Activated CD8-positive, alpha-beta memory T cell treated with anti-CD3 and anti-CD28 coated beads, Interleukin-2, amount 50 U/mL, for 24 hours (primary cell): ENCODE results near the gene VPS8.

ENCODE experiments used
- DNase-seq: peaks from one replicate; pipeline ENCODE4 v3.0.0-alpha.2; 2020; ENCODE audit errors: extremely low read depth

Gene VPS8

DNA sequence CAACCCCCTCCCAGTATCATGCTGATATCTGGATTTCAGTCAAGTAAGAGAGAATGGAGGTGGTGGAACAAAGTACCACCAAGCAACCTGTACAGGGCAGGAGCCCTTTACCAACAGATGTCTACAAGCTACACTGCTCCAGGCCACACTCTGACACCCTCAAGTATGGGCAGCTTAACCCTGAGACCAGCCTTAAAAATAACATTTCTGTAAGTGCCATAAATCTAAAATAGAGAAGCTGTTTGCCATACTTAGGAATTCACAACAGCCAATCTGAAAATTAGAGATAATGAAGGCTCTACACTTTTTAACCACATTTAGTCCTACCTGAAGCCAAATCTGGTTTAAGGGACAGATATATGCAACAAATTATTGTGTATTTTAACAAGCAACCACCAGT, 281.1 kb downstream of the VPS8 start:
- no peak for DNase-seq

DNA sequence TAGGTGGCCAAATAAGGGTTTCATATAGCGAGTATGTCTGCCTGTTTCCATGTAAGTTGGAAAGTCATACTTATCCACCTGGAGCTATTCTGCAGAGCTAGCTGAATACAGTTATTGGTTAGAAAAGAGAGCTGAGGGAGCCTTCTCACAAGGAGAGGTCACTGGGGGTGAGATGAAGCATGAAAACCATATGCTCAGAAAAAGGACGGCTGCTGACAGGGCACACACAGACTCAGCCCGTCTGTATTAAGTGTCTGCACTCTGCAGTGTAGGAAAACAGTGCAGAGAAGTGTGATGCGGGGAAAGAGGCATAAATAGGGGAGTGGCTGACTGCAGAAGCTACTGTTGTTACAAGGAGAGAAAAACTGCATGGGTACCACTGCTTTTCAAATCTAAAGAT, 282.7 kb downstream of the VPS8 start:
- DNase-seq, result no peak
